Mesothelial cell of epicardium (in vitro differentiated cells): ENCODE measurements around the gene ERCC6. TPM values are rescaled to one million over a fixed set of nuclear protein-coding genes. Genes with fewer than 3 reads are reported as not detected.

ENCODE experiments used
- DNase-seq, 2 experiments: peaks; one replicate each; pipeline ENCODE4 v3.0.0; 2021; ENCODE audit warnings: low spot score in 2 of 2; ENCODE audit not compliant: unreplicated experiment in 2 of 2
- H3K27ac Mint-ChIP-seq: 2 replicates; pipeline ENCODE4 v1.8.0; 2021; ENCODE audit warnings: mixed read lengths
- H3K27me3 Mint-ChIP-seq: 2 replicates; pipeline ENCODE4 v1.8.0; 2021; ENCODE audit warnings: low read depth, mixed read lengths
- H3K36me3 Mint-ChIP-seq: 2 replicates; pipeline ENCODE4 v1.8.0; 2021; ENCODE audit warnings: mixed read lengths
- H3K4me1 Mint-ChIP-seq: 2 replicates; pipeline ENCODE4 v1.8.0; 2021; ENCODE audit warnings: mixed read lengths
- H3K4me3 Mint-ChIP-seq: 2 replicates; pipeline ENCODE4 v1.8.0; 2021; ENCODE audit warnings: mild to moderate bottlenecking, moderate library complexity, mixed read lengths
- H3K9me3 Mint-ChIP-seq: 2 replicates; pipeline ENCODE4 v1.8.0; 2021; ENCODE audit warnings: mixed read lengths
- total RNA-seq: library from RNA; stranded (reverse); gene quantifications from 3 replicates; pipeline ENCODE4 v1.2.1, GENCODE V29; 2021
- TF ChIP-seq, protein P1 (sequence below): fragments of 200-600 bp; sonication (generic); IDR thresholded peaks from one replicate; pipeline ENCODE4 v1.5.0; 2021; ENCODE audit warnings: antibody characterized with exemption; ENCODE audit not compliant: unreplicated experiment

ERCC6 gene
- total RNA-seq, 1 donor from 2014 or later, result 35.4 TPM

DNA sequence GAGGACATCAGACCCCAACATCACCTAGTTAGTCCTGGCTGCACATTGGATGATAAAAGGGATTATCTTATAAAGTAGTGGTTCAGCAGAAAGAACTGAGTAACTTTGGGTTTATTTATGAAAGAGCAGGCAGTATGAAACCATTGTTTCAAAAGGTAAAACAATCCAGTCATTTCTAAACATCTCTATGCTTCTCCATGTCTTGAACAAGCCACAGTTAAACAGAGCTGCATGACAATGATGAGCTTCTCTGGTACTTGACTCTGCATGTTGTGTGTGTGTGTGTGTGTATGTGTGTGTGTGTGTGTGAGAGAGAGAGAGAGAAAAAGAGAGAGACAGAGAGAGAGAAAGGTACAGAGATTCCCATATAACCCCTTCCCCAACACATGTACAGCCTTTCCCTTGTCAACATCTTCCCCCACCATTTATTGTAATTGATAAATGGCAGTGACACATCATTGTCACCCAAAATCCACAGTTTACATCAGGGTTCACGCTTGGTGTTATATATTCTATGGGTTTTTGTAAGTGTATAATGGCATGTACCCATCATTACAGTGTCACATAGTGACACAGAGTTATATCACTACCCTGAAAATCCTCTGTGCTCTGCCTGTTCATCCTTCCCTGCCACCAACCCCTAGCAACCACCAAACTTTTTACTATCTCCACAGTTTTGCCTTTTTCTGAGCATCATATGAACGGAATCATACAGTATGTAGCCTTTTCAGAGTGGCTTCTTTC is 38.4 kb upstream of the ERCC6 start:
- TF ChIP-seq, protein P1, sequence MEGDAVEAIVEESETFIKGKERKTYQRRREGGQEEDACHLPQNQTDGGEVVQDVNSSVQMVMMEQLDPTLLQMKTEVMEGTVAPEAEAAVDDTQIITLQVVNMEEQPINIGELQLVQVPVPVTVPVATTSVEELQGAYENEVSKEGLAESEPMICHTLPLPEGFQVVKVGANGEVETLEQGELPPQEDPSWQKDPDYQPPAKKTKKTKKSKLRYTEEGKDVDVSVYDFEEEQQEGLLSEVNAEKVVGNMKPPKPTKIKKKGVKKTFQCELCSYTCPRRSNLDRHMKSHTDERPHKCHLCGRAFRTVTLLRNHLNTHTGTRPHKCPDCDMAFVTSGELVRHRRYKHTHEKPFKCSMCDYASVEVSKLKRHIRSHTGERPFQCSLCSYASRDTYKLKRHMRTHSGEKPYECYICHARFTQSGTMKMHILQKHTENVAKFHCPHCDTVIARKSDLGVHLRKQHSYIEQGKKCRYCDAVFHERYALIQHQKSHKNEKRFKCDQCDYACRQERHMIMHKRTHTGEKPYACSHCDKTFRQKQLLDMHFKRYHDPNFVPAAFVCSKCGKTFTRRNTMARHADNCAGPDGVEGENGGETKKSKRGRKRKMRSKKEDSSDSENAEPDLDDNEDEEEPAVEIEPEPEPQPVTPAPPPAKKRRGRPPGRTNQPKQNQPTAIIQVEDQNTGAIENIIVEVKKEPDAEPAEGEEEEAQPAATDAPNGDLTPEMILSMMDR, result no peak
- peaks cover 7% of the 10 kb centered on the region for H3K4me1 Mint-ChIP-seq
- no peak for DNase-seq
- H3K27me3 Mint-ChIP-seq, result no peaks in the 10 kb centered on the region
- no peak overlapping the region for H3K4me3 Mint-ChIP-seq
- no peak overlapping the region for H3K27ac Mint-ChIP-seq
- peaks cover 22% of the 10 kb centered on the region for H3K9me3 Mint-ChIP-seq
- H3K36me3 Mint-ChIP-seq, result no peaks in the 10 kb centered on the region

DNA sequence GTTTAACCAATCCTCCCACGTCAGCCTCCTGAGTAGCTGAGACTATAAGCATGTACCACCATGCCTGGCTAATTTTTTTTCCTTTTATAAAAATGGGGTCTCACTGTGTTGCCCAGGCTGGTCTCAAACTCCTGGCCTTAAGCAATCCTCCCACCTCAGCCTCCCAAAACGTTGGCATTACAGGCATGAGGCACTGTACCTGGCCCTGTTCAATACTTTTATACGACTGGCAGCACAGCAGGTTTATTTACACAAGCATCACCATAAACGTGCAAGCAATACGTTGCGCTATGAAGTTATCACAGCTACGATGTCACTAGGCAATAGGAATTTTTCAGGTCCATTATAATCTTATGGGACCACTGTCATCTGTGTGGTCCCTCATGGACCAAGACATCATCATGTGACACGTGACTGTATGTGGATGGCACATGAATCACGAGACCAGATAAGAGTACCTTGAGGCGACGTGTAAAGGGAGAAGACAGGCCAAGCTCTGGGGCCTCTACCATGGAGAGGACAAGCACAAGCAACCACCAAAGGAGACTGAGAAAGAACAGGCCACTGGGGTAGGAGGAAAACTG is 36.7 kb upstream of the ERCC6 start:
- H3K36me3 Mint-ChIP-seq, result no peaks in the 10 kb centered on the region
- peaks cover 7% of the 10 kb centered on the region for H3K4me1 Mint-ChIP-seq
- TF ChIP-seq, protein P1, result no peak
- peaks cover 21% of the 10 kb centered on the region for H3K9me3 Mint-ChIP-seq
- H3K27me3 Mint-ChIP-seq, result no peaks in the 10 kb centered on the region
- H3K27ac Mint-ChIP-seq, result no peak overlapping the region
- no peak for DNase-seq
- no peak overlapping the region for H3K4me3 Mint-ChIP-seq

DNA sequence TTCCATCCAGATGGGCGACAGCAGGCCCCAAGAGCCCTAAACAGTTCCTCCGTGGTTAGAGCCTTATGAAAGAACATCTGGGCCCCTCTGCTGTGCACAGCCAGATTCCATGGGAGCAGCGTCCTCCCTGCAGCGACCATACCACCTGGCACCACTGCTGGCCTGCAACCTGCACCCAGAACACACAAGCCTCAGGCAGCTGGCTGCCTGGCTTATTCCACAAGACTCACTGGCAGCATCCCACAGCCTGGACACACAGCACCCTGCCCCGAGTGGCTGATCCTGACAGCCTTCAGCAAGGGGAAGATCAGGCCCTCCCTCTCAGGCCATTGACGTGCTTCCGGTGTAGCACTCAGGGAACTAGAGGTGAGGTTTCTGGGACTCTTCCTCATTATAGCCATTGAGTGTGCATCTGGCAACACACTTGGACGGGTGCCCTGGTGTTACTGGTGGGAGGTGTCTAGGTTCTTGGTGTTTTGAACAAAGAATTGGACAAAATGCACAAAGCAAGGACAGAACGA is 33.7 kb upstream of the ERCC6 start:
- Mint-ChIP-seq H3K4me3 (no peak overlapping the region), H3K4me1 (no peaks in the 10 kb centered on the region), H3K9me3 (peaks cover 9% of the 10 kb centered on the region), H3K27me3 (peaks cover 10% of the 10 kb centered on the region), H3K27ac (no peak overlapping the region), H3K36me3 (no peaks in the 10 kb centered on the region)
- no peak for DNase-seq
- TF ChIP-seq, protein P1, result no peak

DNA sequence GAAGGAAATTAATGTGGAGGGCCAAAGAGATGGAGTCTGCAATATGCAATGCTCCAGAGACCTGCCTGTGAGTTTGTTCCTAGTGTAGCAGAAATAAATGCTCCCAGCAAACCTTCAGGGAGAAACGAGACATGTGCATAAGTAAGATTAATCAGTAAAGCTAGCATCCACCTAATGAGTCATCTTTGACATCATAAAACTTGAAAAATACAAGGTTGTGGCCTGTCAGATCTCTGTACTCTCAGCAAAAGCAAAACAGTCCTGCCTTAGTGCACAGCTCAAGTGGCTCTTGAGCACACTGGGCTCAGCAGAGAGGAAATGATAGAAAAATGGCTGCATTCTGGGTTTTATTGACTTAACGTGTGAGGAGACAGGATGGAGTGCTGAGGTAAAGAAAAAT is 32.5 kb upstream of the ERCC6 start:
- TF ChIP-seq, protein P1, result no peak
- no peak for DNase-seq
- Mint-ChIP-seq H3K9me3 (peaks cover 14% of the 10 kb centered on the region), H3K4me3 (no peak overlapping the region), H3K27me3 (peaks cover 18% of the 10 kb centered on the region), H3K4me1 (no peaks in the 10 kb centered on the region), H3K27ac (no peak overlapping the region), H3K36me3 (no peaks in the 10 kb centered on the region)

DNA sequence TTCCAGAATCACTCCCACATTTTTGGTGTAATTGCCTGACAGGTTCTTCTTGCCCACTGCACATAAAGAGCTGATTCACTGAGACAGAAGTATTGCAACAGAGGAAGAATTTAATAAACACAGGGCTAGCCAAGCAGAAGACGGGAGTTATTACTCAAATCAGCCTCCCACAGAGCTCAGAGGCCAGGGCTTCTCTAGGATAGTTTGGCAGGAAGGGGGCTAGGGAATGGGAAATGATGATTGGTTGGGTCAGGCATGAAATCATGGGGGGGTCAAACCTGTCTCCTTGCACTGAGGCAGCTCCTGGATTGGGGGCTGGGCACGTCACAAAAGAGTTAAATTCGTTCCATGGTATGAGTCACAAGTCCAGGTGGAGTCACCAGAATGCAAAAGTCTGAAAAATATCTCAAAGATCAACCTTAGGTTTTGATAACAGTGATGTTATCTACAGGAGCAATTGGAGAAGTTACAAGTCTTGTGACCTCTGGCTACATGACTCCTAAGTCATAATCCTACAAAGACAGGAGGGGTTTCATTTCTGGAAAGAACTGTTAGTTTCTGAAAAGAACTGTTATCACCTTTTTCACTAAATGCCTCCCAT is 30.2 kb upstream of the ERCC6 start:
- H3K36me3 Mint-ChIP-seq, result no peaks in the 10 kb centered on the region
- H3K9me3 Mint-ChIP-seq, result peaks cover 16% of the 10 kb centered on the region
- peaks cover 33% of the 10 kb centered on the region for H3K27me3 Mint-ChIP-seq
- H3K4me1 Mint-ChIP-seq, result no peaks in the 10 kb centered on the region
- H3K4me3 Mint-ChIP-seq, result no peak overlapping the region
- no peak overlapping the region for H3K27ac Mint-ChIP-seq
- DNase-seq, result no peak
- TF ChIP-seq, protein P1, result no peak
